Effector memory CD4-positive, alpha-beta T cell (primary cell): Measurements from ENCODE around the gene TPD52L1.
"Not testable (repeated sequence)": the region's sequence is repeated elsewhere in the genome, so short reads cannot be mapped to it uniquely, and the experiment has no call there.

Experiments used
- DNase-seq, 3 donors: peaks; one replicate each; pipeline ENCODE4 v3.0.0-alpha.2; 2020
- H3K27ac ChIP-seq: 2 replicates; pipeline ENCODE4 v1.7.0; 2013; ENCODE audit warnings: mild to moderate bottlenecking, low read length, moderate library complexity; ENCODE audit not compliant: insufficient read depth, poor library complexity, severe bottlenecking
- H3K27me3 ChIP-seq: replicated peaks from 2 replicates; pipeline ENCODE4 v1.7.0; 2013; ENCODE audit warnings: mild to moderate bottlenecking, low read length; ENCODE audit not compliant: insufficient read depth, control insufficient read depth, poor library complexity, severe bottlenecking
- H3K36me3 ChIP-seq: 2 replicates; pipeline ENCODE4 v1.7.0; 2013; ENCODE audit warnings: mild to moderate bottlenecking, low read length, moderate library complexity; ENCODE audit not compliant: control insufficient read depth, insufficient read depth
- H3K4me1 ChIP-seq: 2 replicates; pipeline ENCODE4 v1.7.0; 2013; ENCODE audit warnings: low read length, mild to moderate bottlenecking; ENCODE audit not compliant: control insufficient read depth, insufficient read depth, poor library complexity, severe bottlenecking
- H3K4me3 ChIP-seq: 2 replicates; pipeline ENCODE4 v1.7.0; 2013; ENCODE audit warnings: low read length, low read depth, mild to moderate bottlenecking; ENCODE audit not compliant: insufficient read depth, poor library complexity, severe bottlenecking
- H3K9me3 ChIP-seq: 2 replicates; pipeline ENCODE4 v1.7.0; 2013; ENCODE audit warnings: mild to moderate bottlenecking, low read length, moderate library complexity; ENCODE audit not compliant: control insufficient read depth

The TPD52L1 gene

GRCh38 chr6:125157280-125157679, 3.7 kb downstream of the TPD52L1 start:
- H3K9me3 ChIP-seq, result no peaks in the 10 kb centered on the region
- H3K27me3 ChIP-seq, result peaks cover 9% of the 10 kb centered on the region
- no peak overlapping the region for H3K4me3 ChIP-seq
- no peak for DNase-seq
- peaks cover 5% of the 10 kb centered on the region for H3K4me1 ChIP-seq
- H3K27ac ChIP-seq, result no peak overlapping the region
- H3K36me3 ChIP-seq, result no peaks in the 10 kb centered on the region

- no peak overlapping the region for H3K27ac ChIP-seq
- H3K4me1 ChIP-seq, result peaks cover 5% of the 10 kb centered on the region
- no peak overlapping the region for H3K4me3 ChIP-seq
- no peaks in the 10 kb centered on the region for H3K36me3 ChIP-seq
- peaks cover 9% of the 10 kb centered on the region for H3K27me3 ChIP-seq
- no peaks in the 10 kb centered on the region for H3K9me3 ChIP-seq
- no peak for DNase-seq
Measured at GRCh38 chr6:125157725-125158124, 4.2 kb downstream of the TPD52L1 start.

- H3K27ac ChIP-seq, DNase-seq, H3K9me3 ChIP-seq, H3K36me3 ChIP-seq, H3K4me1 ChIP-seq, H3K4me3 ChIP-seq, H3K27me3 ChIP-seq: not testable (repeated sequence)
Measured at GRCh38 chr6:125163339-125163738, 9.8 kb downstream of the TPD52L1 start.

GRCh38 chr6:125163811-125164210, 10.2 kb downstream of the TPD52L1 start:
- Histone ChIP-seq H3K27ac (no peak overlapping the region), H3K4me1 (no peaks in the 10 kb centered on the region), H3K27me3 (no peaks in the 10 kb centered on the region), H3K9me3 (no peaks in the 10 kb centered on the region), H3K4me3 (no peak overlapping the region), H3K36me3 (no peaks in the 10 kb centered on the region)
- no peak for DNase-seq

GRCh38 chr6:125164696-125165095, 11.1 kb downstream of the TPD52L1 start:
- Histone ChIP-seq H3K27me3 (no peaks in the 10 kb centered on the region), H3K9me3 (no peaks in the 10 kb centered on the region), H3K4me1 (no peaks in the 10 kb centered on the region), H3K27ac (no peak overlapping the region), H3K36me3 (no peaks in the 10 kb centered on the region), H3K4me3 (no peak overlapping the region)
- no peak for DNase-seq

GRCh38 chr6:125165256-125165655, 11.7 kb downstream of the TPD52L1 start:
- no peaks in the 10 kb centered on the region for H3K9me3 ChIP-seq
- H3K27me3 ChIP-seq, result no peaks in the 10 kb centered on the region
- H3K4me1 ChIP-seq, result no peaks in the 10 kb centered on the region
- no peak for DNase-seq
- no peak overlapping the region for H3K27ac ChIP-seq
- H3K4me3 ChIP-seq, result no peak overlapping the region
- no peaks in the 10 kb centered on the region for H3K36me3 ChIP-seq

GRCh38 chr6:125165776-125166175, 12.2 kb downstream of the TPD52L1 start:
- Histone ChIP-seq H3K4me1 (no peaks in the 10 kb centered on the region), H3K4me3 (no peak overlapping the region), H3K27me3 (no peaks in the 10 kb centered on the region), H3K27ac (no peak overlapping the region), H3K9me3 (no peaks in the 10 kb centered on the region), H3K36me3 (no peaks in the 10 kb centered on the region)
- no peak for DNase-seq

GRCh38 chr6:125166711-125167110, 13.1 kb downstream of the TPD52L1 start:
- Histone ChIP-seq H3K4me1 (no peaks in the 10 kb centered on the region), H3K36me3 (no peaks in the 10 kb centered on the region), H3K27ac (no peak overlapping the region), H3K27me3 (no peaks in the 10 kb centered on the region), H3K4me3 (no peak overlapping the region), H3K9me3 (no peaks in the 10 kb centered on the region)
- no peak for DNase-seq

GRCh38 chr6:125167579-125167978, 14.0 kb downstream of the TPD52L1 start:
- H3K36me3 ChIP-seq, result no peaks in the 10 kb centered on the region
- H3K4me1 ChIP-seq, result no peaks in the 10 kb centered on the region
- no peak for DNase-seq
- no peak overlapping the region for H3K4me3 ChIP-seq
- H3K9me3 ChIP-seq, result no peaks in the 10 kb centered on the region
- H3K27ac ChIP-seq, result no peak overlapping the region
- no peaks in the 10 kb centered on the region for H3K27me3 ChIP-seq

- Histone ChIP-seq H3K36me3 (no peaks in the 10 kb centered on the region), H3K27ac (no peak overlapping the region), H3K4me3 (no peak overlapping the region), H3K27me3 (no peaks in the 10 kb centered on the region), H3K4me1 (no peaks in the 10 kb centered on the region), H3K9me3 (no peaks in the 10 kb centered on the region)
- no peak for DNase-seq
Measured at GRCh38 chr6:125169058-125169457, 15.5 kb downstream of the TPD52L1 start.

GRCh38 chr6:125169522-125169921, 15.9 kb downstream of the TPD52L1 start:
- H3K27me3 ChIP-seq, result no peaks in the 10 kb centered on the region
- H3K36me3 ChIP-seq, result no peaks in the 10 kb centered on the region
- H3K4me3 ChIP-seq, result no peak overlapping the region
- H3K27ac ChIP-seq, result no peak overlapping the region
- H3K4me1 ChIP-seq, result no peaks in the 10 kb centered on the region
- no peaks in the 10 kb centered on the region for H3K9me3 ChIP-seq
- DNase-seq, result no peak
